Natural killer cell (primary cell): ENCODE data around the gene MAOB. TPM values are rescaled to one million over a fixed set of nuclear protein-coding genes. Genes with fewer than 3 reads are reported as not detected.

Experiments used
- ATAC-seq, 3 donors: fragments of 150-1000 bp in 2 of 3; fragments of 200-7000 bp in 1 of 3; cut with Tn5 transposase; 1 replicate in 1 of 3; 2 replicates in 2 of 3; pipeline ENCODE4 v1.10.0; 2021; ENCODE audit warnings: mild to moderate bottlenecking in 2 of 3, moderate library complexity in 2 of 3
- DNase-seq, 2 donors: peaks; one replicate each; pipeline versions ENCODE4 v3.0.0 to v3.0.0-alpha.2; 2013 to 2021; ENCODE audit warnings: mixed read lengths in 1 of 2
- H3K27ac ChIP-seq: one replicate; pipeline ENCODE4 v1.5.1; 2013; ENCODE audit warnings: mild to moderate bottlenecking, low read length
- H3K27me3 ChIP-seq: one replicate; pipeline ENCODE4 v1.6.1; 2013; ENCODE audit warnings: low read length; ENCODE audit not compliant: control insufficient read depth, insufficient read depth
- H3K36me3 ChIP-seq: one replicate; pipeline ENCODE4 v1.6.1; 2013; ENCODE audit warnings: low read length; ENCODE audit not compliant: control insufficient read depth, insufficient read depth
- H3K4me1 ChIP-seq: one replicate; pipeline ENCODE4 v1.6.1; 2013; ENCODE audit warnings: low read length; ENCODE audit not compliant: control insufficient read depth, insufficient read depth
- H3K4me3 ChIP-seq: one replicate; pipeline ENCODE4 v1.5.1; 2013; ENCODE audit warnings: low read length
- H3K9me3 ChIP-seq: one replicate; pipeline ENCODE4 v1.6.1; 2013; ENCODE audit warnings: low read length; ENCODE audit not compliant: control insufficient read depth, insufficient read depth
- H3K27ac Mint-ChIP-seq, 2 donors: one replicate each; pipeline ENCODE4 v1.8.0; 2022; ENCODE audit warnings: mild to moderate bottlenecking in 2 of 2, mixed read lengths in 2 of 2, moderate library complexity in 1 of 2
- H3K27me3 Mint-ChIP-seq, 2 donors: one replicate each; pipeline ENCODE4 v1.8.0; 2022; ENCODE audit warnings: low read depth in 2 of 2, mixed read lengths in 2 of 2
- H3K36me3 Mint-ChIP-seq: one replicate; pipeline ENCODE4 v1.8.0; 2022; ENCODE audit warnings: mixed read lengths
- H3K4me1 Mint-ChIP-seq, 2 donors: one replicate each; pipeline ENCODE4 v1.8.0; 2022; ENCODE audit warnings: mixed read lengths in 2 of 2
- H3K4me3 Mint-ChIP-seq: one replicate; pipeline ENCODE4 v1.8.0; 2022; ENCODE audit warnings: mild to moderate bottlenecking, moderate library complexity, mixed read lengths
- H3K9me3 Mint-ChIP-seq, 2 donors: one replicate each; pipeline ENCODE4 v1.8.0; 2022; ENCODE audit warnings: mixed read lengths in 2 of 2
- CTCF ChIP-seq: fragments of 200-600 bp; IDR thresholded peaks from one replicate; pipeline ENCODE4 v1.8.0; 2022; ENCODE audit warnings: antibody characterized with exemption
- WGBS: methylation state at CpG from one replicate; pipeline ENCODE4 v1.1.7; 2013; ENCODE audit warnings: missing lambda C conversion rate; ENCODE audit not compliant: insufficient coverage; 5-methylcytosine and 5-hydroxymethylcytosine counted together
- intact Hi-C: fragments of 100-400 bp; cut with micrococcal nuclease; formaldehyde crosslinking; loops from one replicate; pipeline ENCODE4 v1.14.2; 2022
- total RNA-seq, 4 donors: library from RNA; stranded (reverse); fragments of 120-200 nt in 1 of 4; gene quantifications; one replicate each; pipeline versions ENCODE4 v1.2.3 to v1.2.4, GENCODE V29; 2013 to 2022

The MAOB gene
- total RNA-seq, 3 donors from 2014 or later (not counting 1 experiment from before 2014, with no cell fraction given): 0.26 TPM; not detected in 2

DNA sequence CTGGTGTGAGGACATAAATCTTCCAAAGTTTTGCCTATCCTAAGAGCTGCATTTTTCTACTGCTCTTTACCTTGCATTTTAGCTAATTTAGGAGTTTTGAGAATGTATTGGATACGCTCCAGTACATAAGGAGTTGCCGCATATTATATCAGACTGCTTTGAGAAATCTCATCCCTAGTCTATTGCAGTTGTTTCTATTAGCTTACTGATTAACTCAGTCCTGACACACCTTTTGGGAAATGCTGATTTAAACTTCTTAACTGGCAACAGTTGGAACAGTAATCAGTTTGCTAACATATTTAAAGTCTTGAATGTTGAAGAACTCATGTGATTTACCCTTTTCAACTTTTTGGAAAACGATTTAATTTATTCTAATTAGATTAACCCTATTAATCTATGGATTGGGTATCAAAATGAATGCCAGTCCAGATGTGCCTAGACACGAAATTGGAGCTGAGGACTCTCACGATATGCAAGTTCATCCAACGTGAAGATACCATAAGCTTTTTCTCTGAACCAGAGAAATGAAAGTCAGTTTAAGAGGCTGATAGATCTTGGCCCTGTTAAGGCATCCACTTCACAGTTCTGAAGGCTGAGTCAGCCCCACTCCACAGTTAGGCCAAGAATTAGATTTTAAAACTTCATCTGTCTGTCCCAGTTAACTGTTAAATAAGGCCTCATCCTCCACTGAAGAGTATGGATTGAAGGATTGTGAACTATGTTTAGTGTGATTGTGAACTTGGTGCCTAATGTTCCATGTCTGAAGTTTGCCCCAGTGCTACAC is 136.1 kb downstream of the MAOB start:
- 96% methylated on average over 4 of the region's 6 CpGs for WGBS
- no peak overlapping the region for H3K27ac ChIP-seq
- no peak for TF ChIP-seq CTCF
- no peaks in the 10 kb centered on the region for H3K27me3 ChIP-seq
- Mint-ChIP-seq H3K9me3 (no peaks in the 10 kb centered on the region), H3K4me1 (peaks cover 0 to 5% of the 10 kb centered on the region in 2 donors), H3K27ac (no peak overlapping the region), H3K36me3 (no peaks in the 10 kb centered on the region), H3K4me3 (no peak overlapping the region), H3K27me3 (peaks cover 0 to 20% of the 10 kb centered on the region in 2 donors)
- H3K9me3 ChIP-seq: no peaks in the 10 kb centered on the region
- no peaks in the 10 kb centered on the region for H3K4me1 ChIP-seq
- ATAC-seq (no peak), DNase-seq (no peak)
- no peak overlapping the region for H3K4me3 ChIP-seq
- H3K36me3 ChIP-seq: no peaks in the 10 kb centered on the region
- intact Hi-C loops: no loop called here

GRCh38 chrX:43744284-43744683 is 138.0 kb downstream of the MAOB start:
- H3K4me3 Mint-ChIP-seq: no peak overlapping the region
- H3K36me3 ChIP-seq: no peaks in the 10 kb centered on the region
- no peaks in the 10 kb centered on the region for H3K27me3 ChIP-seq
- DNase-seq (no peak), ATAC-seq (no peak)
- H3K9me3 Mint-ChIP-seq: no peaks in the 10 kb centered on the region
- H3K27ac Mint-ChIP-seq: no peak overlapping the region
- WGBS: 90% methylated on average over 3 of the region's 3 CpGs
- TF ChIP-seq CTCF: no peak
- no peaks in the 10 kb centered on the region for H3K36me3 Mint-ChIP-seq
- intact Hi-C loops: no loop called here
- no peaks in the 10 kb centered on the region for H3K4me1 Mint-ChIP-seq
- no peaks in the 10 kb centered on the region for H3K4me1 ChIP-seq
- peaks cover 0 to 13% of the 10 kb centered on the region in 2 donors for H3K27me3 Mint-ChIP-seq
- no peak overlapping the region for H3K27ac ChIP-seq
- no peaks in the 10 kb centered on the region for H3K9me3 ChIP-seq
- H3K4me3 ChIP-seq: no peak overlapping the region

DNA sequence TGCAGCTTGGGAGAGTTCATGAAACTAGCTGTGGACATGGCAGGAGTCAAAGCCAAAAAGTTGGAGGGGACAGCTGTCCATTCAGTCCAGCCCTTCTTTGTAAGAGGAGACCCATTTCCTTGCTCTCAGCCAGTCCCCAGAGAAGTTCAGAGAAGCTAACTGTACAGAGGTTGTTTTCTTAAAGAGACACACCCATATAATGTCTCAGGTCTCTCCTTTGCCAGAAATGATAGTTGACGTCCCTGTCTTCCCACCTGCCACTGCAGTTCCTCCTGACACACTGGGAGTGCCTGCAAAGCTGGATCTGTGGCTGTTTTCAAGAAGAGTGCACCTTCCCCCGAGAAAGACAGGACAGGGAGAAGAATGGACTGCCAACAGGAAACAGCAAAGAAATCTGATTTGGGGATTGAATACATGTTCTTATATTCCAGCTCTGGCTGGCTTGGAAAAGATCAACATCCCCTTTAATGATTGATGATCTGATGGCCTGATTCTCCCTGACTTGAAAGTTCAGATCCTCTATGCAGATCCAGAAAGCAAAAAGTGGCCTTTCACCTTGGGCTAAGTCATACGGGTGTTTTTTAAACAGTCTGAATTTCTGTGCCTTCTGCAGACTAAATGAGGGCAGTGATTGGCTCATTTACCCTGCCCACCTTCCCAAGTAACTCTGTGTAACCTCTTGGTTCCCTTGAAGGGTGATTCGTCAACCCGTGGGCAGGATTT is 139.0 kb downstream of the MAOB start:
- Mint-ChIP-seq H3K36me3 (no peaks in the 10 kb centered on the region), H3K4me3 (no peak overlapping the region), H3K4me1 (no peaks in the 10 kb centered on the region), H3K27me3 (peaks cover 0 to 13% of the 10 kb centered on the region in 2 donors), H3K27ac (no peak overlapping the region), H3K9me3 (no peaks in the 10 kb centered on the region)
- Histone ChIP-seq H3K4me3 (no peak overlapping the region), H3K27ac (no peak overlapping the region), H3K4me1 (no peaks in the 10 kb centered on the region), H3K9me3 (no peaks in the 10 kb centered on the region), H3K36me3 (no peaks in the 10 kb centered on the region), H3K27me3 (no peaks in the 10 kb centered on the region)
- ATAC-seq: no peak
- DNase-seq: no peak
- 72% methylated on average over 5 of the region's 5 CpGs for WGBS
- intact Hi-C loops: no loop called here
- no peak for TF ChIP-seq CTCF
